WERI-Rb-1 (cell line): ENCODE results near the gene ANXA2.

Experiments
- DNase-seq: peaks from one replicate; pipeline ENCODE4 v3.0.0-alpha.2; 2020
- H3K27ac ChIP-seq: fragments of 250-450 bp; sonication (Bioruptor Pico); 2 replicates; pipeline ENCODE4 v1.5.1; 2020; ENCODE audit warnings: mild to moderate bottlenecking, moderate library complexity
- H3K27me3 ChIP-seq: fragments of 250-450 bp; sonication (Bioruptor Pico); 2 replicates; pipeline ENCODE4 v1.5.1; 2021; ENCODE audit warnings: mild to moderate bottlenecking, low read depth, moderate library complexity; ENCODE audit not compliant: insufficient read depth, severe bottlenecking
- H3K36me3 ChIP-seq: fragments of 250-450 bp; sonication (Bioruptor Pico); 2 replicates; pipeline ENCODE4 v1.5.1; 2020; ENCODE audit warnings: mild to moderate bottlenecking, moderate library complexity
- H3K4me3 ChIP-seq: 2 replicates; pipeline ENCODE4 v1.5.1; 2011; ENCODE audit warnings: low read depth, mild to moderate bottlenecking, control low read depth, low read length
- H3K9me3 ChIP-seq: fragments of 250-450 bp; sonication (Bioruptor Pico); 2 replicates; pipeline ENCODE4 v1.5.1; 2021; ENCODE audit warnings: mild to moderate bottlenecking, moderate library complexity; ENCODE audit not compliant: severe bottlenecking
- TF ChIP-seq, protein P1 (sequence below): IDR thresholded peaks from 2 replicates; pipeline ENCODE4 v1.5.1; 2011; ENCODE audit warnings: low read depth, mild to moderate bottlenecking, control low read depth, inconsistent platforms, low read length

ANXA2 gene

DNA sequence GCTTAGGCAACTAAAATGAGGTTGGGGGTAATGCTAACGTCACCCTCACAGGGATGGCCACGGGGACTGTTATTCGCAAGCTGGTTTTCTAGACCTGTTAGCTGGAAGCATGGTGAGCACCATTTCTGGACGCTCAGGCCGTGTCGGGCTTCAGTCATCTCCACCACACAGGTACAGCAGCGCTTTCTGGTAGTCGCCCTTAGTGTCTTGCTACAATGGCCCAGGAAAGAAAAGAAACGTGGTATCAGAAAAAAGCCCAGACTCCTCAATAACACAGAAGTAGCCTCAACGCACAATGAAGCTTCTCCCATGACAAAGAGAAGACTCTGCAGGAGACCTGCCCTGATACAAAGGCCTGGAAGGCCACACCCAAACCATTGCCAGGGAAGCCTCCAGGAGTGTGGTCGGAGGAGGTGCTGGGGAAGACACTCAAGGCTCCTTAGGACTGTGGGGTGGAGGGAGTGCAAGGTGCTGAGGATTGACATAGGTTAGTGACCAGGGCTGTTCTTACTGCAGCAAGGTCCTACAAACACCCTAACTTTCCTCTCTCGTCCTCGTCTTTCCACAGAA, 50.2 kb downstream of the ANXA2 start:
- Histone ChIP-seq H3K36me3 (no peaks in the 10 kb centered on the region; the same call in 1 of the 2 replicates), H3K27ac (no peak overlapping the region), H3K4me3 (no peak overlapping the region), H3K27me3 (no peaks in the 10 kb centered on the region), H3K9me3 (no peaks in the 10 kb centered on the region)
- DNase-seq: no peak
- TF ChIP-seq, protein P1, sequence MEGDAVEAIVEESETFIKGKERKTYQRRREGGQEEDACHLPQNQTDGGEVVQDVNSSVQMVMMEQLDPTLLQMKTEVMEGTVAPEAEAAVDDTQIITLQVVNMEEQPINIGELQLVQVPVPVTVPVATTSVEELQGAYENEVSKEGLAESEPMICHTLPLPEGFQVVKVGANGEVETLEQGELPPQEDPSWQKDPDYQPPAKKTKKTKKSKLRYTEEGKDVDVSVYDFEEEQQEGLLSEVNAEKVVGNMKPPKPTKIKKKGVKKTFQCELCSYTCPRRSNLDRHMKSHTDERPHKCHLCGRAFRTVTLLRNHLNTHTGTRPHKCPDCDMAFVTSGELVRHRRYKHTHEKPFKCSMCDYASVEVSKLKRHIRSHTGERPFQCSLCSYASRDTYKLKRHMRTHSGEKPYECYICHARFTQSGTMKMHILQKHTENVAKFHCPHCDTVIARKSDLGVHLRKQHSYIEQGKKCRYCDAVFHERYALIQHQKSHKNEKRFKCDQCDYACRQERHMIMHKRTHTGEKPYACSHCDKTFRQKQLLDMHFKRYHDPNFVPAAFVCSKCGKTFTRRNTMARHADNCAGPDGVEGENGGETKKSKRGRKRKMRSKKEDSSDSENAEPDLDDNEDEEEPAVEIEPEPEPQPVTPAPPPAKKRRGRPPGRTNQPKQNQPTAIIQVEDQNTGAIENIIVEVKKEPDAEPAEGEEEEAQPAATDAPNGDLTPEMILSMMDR: no peak

DNA sequence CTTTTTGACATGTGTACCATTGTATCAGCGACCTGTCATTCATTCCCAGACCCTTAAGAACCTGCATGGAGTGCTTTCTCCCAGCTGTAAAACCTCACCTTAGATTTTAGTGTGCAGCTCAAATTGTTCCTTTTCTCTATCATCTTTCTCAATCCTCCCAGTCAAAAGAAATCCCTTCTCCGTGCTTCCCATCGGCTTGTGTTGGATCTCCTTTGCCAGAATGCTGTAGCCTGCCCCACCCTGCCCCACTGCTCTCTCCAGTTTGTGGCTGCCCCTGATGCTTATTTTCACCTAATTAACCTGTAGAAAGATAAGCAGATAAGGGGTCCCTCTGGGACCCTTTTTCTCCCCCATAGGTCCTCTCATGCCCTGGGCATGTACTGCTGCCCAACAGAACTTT, 51.1 kb downstream of the ANXA2 start:
- Histone ChIP-seq H3K27ac (no peak overlapping the region), H3K9me3 (no peaks in the 10 kb centered on the region), H3K4me3 (no peak overlapping the region), H3K36me3 (no peaks in the 10 kb centered on the region), H3K27me3 (no peaks in the 10 kb centered on the region)
- TF ChIP-seq, protein P1: no peak
- DNase-seq: no peak

DNA sequence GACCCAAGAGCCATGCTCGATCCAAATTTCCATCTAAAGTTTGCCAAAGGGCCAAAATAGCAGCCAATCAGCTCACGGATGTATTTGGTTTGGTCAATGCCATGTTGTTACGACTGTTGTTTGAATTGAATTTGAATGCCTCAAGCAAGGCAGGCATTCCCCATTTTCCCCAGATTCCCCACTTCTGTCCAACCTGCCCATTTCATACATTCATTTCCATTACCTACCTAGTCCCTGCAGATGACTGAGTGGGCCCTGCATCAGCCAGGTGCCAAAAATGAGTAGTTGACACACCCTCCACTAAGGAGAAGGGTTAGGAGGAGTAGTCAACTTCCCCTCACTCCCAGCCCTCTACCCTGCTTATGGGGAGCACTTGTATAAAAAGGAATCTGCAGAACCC, 51.7 kb downstream of the ANXA2 start:
- H3K27ac ChIP-seq: no peak overlapping the region

DNA sequence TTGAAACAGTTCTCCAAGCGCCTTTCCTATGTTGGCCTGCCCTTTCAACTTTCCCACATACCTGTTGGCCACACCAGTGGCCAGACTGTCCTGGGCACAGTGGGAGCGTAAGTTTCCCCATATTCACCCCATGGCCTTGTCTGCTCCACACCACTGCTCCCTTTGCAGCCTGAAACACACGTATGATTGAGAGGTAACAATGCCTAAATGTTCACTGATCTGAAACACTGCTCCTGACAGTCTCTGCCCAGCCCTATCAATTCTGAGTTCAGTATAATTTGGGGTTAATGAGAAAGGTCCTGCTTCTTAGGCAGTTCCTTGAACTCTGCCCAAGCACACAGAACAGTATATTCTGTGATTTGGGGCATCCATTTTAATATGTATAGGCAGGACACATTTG, 52.2 kb downstream of the ANXA2 start:
- H3K27ac ChIP-seq: no peak overlapping the region
- no peaks in the 10 kb centered on the region for H3K36me3 ChIP-seq
- H3K27me3 ChIP-seq: no peaks in the 10 kb centered on the region
- no peak for DNase-seq
- no peaks in the 10 kb centered on the region for H3K9me3 ChIP-seq
- TF ChIP-seq, protein P1: no peak
- H3K4me3 ChIP-seq: no peak overlapping the region

More for the DNA sequence above, 51.7 kb downstream of the ANXA2 start:
- TF ChIP-seq, protein P1: no peak
- DNase-seq: no peak
- H3K27me3 ChIP-seq: no peaks in the 10 kb centered on the region
- no peaks in the 10 kb centered on the region for H3K9me3 ChIP-seq
- no peaks in the 10 kb centered on the region for H3K36me3 ChIP-seq
- H3K4me3 ChIP-seq: no peak overlapping the region

DNA sequence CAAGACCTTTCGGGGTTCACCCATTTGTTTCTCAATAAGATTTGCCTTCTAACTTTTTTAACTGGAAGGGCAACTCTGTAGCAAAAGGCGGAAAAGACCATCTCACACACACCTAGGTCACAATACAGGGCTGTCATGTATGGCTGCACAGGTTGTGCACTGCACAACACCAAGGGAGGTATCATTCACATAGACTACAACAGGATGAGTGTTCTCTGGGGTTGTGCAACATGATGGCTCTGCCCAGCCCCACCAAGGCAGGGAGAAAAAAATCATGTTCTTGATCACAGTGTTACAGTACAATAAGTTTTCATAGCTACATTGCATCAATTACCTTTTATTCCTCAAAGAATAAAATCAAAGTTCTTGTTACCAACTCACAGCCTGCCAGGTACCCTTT, 52.8 kb downstream of the ANXA2 start:
- no peaks in the 10 kb centered on the region for H3K9me3 ChIP-seq
- H3K27ac ChIP-seq: no peak overlapping the region
- H3K36me3 ChIP-seq: no peaks in the 10 kb centered on the region
- no peak for DNase-seq
- H3K27me3 ChIP-seq: no peaks in the 10 kb centered on the region
- H3K4me3 ChIP-seq: no peak overlapping the region
- TF ChIP-seq, protein P1: no peak

DNA sequence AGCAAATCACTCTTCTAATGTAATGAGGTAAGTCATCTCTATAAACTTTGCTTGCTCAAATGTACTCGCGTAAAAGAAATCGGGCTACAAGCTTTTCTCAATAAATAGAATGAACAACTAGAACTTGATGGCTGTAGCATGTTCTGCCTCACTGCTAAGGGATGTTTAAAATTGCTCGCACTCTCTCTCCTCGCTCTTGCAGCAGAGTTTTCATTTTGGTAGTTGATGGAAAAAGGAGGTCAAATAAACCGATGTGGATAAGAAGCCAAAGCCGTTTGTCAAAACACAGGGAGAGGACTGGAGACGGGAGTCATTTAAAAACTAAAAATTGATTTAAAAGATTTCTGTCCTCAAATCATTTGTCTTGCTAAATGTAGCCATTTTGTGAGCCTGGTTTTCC, 53.3 kb downstream of the ANXA2 start:
- H3K27me3 ChIP-seq: no peaks in the 10 kb centered on the region
- no peak overlapping the region for H3K4me3 ChIP-seq
- TF ChIP-seq, protein P1: no peak
- no peaks in the 10 kb centered on the region for H3K36me3 ChIP-seq
- H3K27ac ChIP-seq: no peak overlapping the region
- DNase-seq: no peak
- no peaks in the 10 kb centered on the region for H3K9me3 ChIP-seq
